ES-I3 (cell line): ENCODE results near the gene PXMP2.

ENCODE experiments used
- H3K36me3 ChIP-seq: 2 replicates; pipeline ENCODE4 v1.6.1; 2013; ENCODE audit warnings: mild to moderate bottlenecking, low read length, control low read depth, moderate library complexity; ENCODE audit not compliant: insufficient read depth
- H3K4me1 ChIP-seq: 2 replicates; pipeline ENCODE4 v1.6.1; 2013; ENCODE audit warnings: mild to moderate bottlenecking, control low read depth, low read length; ENCODE audit not compliant: insufficient read depth
- H3K9ac ChIP-seq: 2 replicates; pipeline ENCODE4 v1.6.1; 2013; ENCODE audit warnings: low read depth, mild to moderate bottlenecking, low read length, moderate library complexity
- H3K9me3 ChIP-seq: 2 replicates; pipeline ENCODE4 v1.6.1; 2013; ENCODE audit warnings: mild to moderate bottlenecking, low read length, moderate library complexity; ENCODE audit not compliant: control insufficient read depth, insufficient read depth

Gene PXMP2

DNA sequence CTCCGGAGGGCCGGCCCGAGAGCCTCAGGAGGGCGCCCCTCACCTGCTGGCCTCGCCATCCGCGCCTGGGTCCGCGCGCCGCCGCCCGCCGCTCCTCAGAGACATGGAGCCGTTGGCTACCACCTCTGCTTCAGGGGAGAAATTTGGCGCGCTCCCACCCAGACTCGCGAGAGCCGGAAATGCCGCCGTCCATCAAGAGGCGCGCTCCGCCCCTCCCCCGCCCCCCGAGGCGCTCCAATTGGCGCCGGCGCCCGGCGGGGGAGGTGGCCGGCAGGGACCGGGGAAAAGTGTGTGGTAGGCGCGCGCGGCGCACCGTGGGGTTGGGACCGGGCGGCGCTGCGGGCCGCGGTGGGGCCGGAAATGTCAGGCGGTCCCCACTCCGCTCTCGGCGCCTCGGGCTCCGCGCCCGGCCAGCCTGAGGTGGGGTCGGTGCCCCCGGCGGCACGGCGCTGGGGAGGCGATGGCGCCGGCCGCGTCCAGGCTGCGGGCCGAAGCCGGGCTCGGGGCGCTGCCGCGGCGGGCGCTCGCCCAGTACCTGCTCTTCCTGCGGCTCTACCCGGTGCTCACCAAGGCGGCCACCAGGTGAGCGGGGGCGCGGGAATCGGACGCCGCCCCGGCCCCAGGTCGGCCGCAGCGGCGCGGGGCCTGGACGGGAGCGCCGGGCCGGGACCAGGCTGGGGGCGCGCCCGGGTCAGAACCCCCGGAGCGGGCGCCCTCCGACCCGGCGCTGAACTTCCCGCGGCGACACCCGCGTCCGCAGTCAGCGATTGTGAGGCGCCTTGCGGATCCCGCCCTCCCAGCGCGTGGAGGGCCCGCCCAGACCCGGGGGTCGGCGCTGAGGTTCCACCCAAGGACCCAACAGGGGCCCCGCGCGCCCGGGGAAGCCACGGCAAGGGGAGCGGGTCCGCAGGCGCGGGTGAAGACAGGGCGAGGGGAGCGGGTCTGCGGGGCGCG is at the start of gene PXMP2, which contains the start of gene POLE:
Gene PXMP2 (plus strand): TSS at position 377 of the 954 bp plus-strand sequence. CDS start 84 bp downstream, at position 461.
Gene POLE (minus strand): TSS at position 132 of the 954 bp plus-strand sequence. CDS start 27 bp downstream, at position 105.
- Histone ChIP-seq H3K9me3 (no peaks in the 10 kb centered on the region), H3K4me1 (peaks cover 5% of the 10 kb centered on the region; the same call in 1 of the 2 replicates), H3K9ac (peak within 1 kb of the TSS; percentile 75), H3K36me3 (peaks cover 2% of the 10 kb centered on the region; the same call in 1 of the 2 replicates)

DNA sequence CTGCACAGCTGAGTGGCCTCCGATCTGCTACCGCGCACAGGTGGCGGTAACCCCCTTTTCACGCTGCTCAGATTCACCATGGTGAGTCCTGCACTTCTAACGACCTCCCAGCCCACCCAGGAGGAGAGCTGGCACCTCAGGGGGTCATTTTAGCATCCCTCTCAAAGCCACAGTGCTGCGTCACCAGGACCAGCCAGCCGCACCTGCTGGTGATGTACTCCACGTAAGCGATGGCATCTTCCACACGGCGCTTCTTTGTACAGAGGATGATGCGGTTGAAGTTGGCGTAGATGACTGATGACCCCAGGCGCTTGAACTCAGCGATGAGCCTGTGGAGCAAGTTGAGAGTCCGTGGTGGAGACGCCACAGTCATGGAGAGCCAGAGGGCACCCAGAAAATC is 49.6 kb upstream of the PXMP2 start:
- Histone ChIP-seq H3K4me1 (no peaks in the 10 kb centered on the region), H3K9ac (no peak overlapping the region; the same call in 1 of the 2 replicates), H3K9me3 (no peaks in the 10 kb centered on the region), H3K36me3 (peaks cover 26% of the 10 kb centered on the region)

DNA sequence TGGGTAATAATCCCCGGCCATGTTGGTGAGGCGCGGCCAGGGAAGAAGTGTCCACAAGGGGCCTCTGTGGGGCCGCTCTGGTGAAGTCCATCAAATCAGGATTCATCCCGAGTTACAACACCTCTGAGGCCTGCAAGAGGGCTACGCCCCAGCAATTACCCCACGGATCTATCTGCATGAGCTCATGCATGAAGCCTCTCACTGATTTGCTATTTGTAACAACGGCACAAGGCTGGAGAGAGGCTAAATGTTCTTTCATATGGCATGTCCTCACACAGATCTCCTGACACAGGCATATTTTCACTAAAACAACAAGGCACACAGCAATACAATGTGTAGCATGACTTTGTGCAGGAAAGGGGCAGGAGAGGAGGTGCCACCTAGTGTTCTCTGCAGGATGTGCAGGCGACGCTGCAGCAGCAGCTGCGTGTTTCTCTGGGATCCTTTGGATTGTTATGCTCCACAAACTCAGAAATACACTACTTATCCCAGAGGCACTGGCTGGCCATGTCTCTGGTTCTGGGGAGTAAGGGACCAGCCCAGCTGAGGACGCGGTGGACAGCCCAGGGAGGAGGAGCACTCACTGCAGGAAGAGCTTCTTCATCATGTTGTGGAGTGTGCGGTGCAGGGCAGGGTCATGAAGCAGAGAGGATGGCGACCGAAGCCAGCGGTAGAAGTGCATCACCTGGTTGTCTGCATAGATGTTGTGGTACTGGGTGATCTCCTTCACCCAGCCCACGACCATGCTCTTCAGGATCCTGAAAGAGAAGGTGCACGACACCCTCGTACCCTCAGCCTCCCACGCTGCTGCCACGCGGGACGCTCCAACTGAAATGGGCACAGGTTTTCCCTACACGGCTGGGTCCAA is 48.6 kb upstream of the PXMP2 start:
- H3K36me3 ChIP-seq: peaks cover 26% of the 10 kb centered on the region
- no peaks in the 10 kb centered on the region for H3K4me1 ChIP-seq
- no peak overlapping the region for H3K9ac ChIP-seq
- H3K9me3 ChIP-seq: no peaks in the 10 kb centered on the region

DNA sequence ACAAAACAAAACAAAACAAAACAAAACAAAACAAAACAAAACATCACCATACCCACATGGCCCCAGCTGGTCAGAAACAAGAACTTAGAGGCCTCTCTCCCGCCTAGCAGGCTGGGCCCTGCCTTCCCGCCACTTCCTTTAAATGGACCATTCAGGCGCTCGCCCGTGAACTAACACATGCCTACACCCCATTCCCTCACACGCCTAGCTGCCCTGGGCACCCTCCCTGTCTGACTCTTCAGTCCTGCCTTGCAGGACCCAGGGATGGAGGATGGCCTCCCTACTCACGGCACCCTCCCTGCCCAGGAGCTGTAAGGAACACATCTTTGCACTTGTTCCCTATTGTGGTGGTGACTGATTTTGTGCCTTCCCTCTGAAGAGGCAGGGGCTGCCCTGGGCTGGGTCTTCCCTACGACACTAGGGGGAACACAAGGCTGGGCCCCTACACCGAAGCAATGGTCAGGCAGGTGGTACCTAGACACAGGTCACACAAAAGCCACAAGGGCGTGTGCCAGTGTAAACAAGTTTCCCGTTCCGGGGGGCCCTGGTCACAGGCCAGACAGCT is 47.3 kb upstream of the PXMP2 start:
- Histone ChIP-seq H3K9ac (no peak overlapping the region), H3K9me3 (no peaks in the 10 kb centered on the region), H3K4me1 (no peaks in the 10 kb centered on the region), H3K36me3 (peaks cover 26% of the 10 kb centered on the region)

DNA sequence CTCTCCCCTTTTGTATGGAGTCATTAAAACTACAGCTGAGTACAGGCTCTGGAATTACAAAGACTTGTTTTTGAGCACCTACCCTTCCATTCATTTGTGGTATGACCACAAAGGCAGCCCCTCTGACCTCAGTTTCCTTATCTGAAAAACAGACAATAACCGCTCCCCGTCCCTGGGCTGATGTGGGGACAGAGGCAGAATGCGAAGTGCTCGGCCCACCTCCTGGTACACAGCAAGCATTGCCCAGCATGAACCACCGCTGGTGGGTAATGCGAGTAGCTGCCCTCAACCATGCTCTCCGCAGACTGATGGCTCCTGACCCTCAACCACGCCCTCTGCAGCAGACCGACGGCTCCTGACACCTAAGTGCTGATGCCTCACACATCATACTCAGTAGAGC is 46.5 kb upstream of the PXMP2 start:
- H3K9me3 ChIP-seq: no peaks in the 10 kb centered on the region
- no peaks in the 10 kb centered on the region for H3K4me1 ChIP-seq
- H3K36me3 ChIP-seq: peaks cover 20% of the 10 kb centered on the region
- no peak overlapping the region for H3K9ac ChIP-seq

DNA sequence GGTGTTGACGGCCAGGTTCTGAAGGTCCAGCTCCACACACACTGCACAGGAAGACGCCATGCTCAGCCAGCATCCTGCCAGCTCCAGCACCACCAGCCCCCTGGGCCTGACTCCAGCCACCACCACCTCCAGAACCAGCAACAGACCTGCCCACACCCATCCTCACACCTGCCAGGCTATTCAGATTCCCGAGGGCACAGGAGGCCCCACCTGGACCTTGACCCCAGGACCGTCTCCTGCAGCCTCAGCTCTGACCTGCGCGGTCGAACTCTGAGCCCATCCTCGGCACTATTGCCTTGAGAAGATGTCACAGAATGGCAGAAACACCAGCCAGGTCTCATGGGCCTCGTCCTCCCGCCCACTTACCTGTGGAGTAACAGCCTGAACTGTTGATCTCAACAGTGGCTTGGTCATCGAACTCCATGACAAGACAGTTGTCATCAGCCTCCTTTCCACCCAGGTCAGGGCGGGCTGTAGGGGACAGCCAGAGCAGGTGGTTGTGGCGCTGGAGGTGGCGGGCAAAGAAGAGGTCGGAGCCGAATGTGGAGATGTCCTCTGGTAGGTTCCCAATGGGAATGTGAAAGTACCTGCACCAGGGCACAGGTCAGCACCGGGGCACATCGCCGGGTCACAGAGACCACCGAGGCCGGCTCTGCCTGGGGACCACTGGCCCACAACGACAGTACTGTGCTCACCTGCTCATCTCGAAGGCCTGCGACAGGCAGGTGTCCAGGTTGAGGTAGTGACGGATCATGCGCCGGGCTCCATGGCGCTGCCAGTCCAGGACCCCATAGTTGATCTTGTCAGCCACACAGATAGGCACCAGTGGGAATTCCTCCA is 45.4 kb upstream of the PXMP2 start:
- Histone ChIP-seq H3K9me3 (no peaks in the 10 kb centered on the region), H3K9ac (no peak overlapping the region), H3K36me3 (peaks cover 13% of the 10 kb centered on the region), H3K4me1 (no peaks in the 10 kb centered on the region)

DNA sequence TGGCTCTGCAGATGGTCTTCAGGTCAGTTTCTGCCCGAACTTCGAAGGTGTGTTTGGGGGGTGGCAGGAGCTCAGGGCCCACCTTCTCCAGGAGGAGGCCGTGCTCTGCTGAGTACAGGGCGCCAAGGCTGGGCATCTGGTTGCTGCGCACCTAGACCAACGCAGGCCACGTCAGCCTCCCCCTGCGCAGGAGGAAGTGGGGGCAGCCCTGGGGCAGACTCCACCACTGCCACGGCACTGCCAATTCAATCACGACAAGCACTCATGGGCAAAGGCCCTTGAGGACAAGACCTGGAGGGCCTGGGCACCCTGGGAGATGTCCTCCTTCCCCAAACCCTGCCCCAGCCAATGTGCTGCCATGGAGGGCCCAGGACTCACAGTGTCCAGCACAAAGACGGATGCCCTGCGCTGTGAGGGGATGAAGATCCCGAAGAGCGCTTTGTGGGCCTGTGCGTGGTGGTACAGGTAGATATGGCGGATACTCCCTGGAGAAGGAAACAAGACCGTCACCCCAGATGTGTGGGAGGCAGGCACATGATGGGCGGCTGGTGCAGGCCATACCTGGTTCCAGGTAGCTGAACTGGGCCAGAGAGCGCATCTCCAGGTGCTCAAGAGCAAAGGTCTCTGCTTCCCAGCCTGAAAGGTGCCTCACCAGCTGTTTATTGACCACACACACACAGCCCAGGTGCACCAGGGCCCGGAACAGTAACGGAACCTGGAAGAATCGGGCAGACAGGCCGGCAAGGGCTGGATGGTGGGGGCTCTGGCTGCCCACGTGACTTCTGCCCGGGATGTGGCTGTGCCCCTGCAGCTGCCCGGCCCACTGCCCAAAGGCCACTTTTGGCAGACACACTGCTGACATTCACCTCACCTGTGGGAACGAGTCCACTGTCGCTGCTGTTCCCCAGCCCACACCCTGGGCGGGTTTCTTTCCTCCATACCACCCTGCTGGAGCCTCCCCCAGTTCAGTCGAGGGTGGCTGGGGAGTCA is 44.2 kb upstream of the PXMP2 start:
- Histone ChIP-seq H3K9ac (no peak overlapping the region), H3K9me3 (no peaks in the 10 kb centered on the region), H3K4me1 (no peaks in the 10 kb centered on the region), H3K36me3 (peaks cover 13% of the 10 kb centered on the region)

DNA sequence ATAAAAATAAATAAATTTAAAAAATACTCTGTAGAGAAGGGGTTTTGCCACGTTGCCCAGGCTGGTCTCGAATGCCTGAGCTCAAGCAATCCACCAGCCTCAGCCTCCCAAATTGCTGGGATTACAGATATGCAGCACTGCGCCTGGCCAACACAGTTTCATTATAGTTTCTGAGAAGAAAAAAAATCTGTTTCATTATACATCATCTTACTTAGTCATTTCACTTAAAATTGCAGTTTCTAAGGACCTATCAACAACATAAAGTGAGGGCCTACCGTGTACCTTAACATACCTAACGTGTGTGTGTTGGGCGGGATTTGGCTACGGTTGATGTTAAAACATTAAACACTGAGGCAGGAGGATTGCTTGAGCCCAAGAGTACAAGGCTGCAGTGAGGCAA is 40.5 kb upstream of the PXMP2 start:
- Histone ChIP-seq H3K36me3 (peaks cover 22% of the 10 kb centered on the region), H3K9ac (no peak overlapping the region)

DNA sequence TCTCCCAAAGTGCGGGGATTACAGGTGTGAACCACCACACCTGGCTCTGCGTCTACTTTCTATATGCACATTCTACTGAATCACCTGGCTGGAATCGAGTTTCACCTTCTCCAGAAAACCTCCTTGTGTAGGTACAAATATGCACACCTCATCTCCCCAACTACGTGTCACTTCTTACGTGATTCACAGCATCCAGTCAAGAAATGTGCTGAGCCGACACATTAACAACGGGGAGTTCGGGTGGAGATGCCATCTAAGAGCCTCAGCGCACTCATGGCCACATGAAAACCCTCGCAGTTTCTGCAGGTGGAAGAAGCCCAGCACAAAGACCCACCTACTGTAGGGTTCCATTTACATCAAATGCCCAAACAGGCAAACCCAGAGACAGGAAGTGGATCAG is 39.5 kb upstream of the PXMP2 start:
- Histone ChIP-seq H3K36me3 (peaks cover 22% of the 10 kb centered on the region), H3K9me3 (no peaks in the 10 kb centered on the region), H3K9ac (no peak overlapping the region), H3K4me1 (no peaks in the 10 kb centered on the region)

More for the DNA sequence above, 40.5 kb upstream of the PXMP2 start:
- no peaks in the 10 kb centered on the region for H3K4me1 ChIP-seq
- H3K9me3 ChIP-seq: no peaks in the 10 kb centered on the region

DNA sequence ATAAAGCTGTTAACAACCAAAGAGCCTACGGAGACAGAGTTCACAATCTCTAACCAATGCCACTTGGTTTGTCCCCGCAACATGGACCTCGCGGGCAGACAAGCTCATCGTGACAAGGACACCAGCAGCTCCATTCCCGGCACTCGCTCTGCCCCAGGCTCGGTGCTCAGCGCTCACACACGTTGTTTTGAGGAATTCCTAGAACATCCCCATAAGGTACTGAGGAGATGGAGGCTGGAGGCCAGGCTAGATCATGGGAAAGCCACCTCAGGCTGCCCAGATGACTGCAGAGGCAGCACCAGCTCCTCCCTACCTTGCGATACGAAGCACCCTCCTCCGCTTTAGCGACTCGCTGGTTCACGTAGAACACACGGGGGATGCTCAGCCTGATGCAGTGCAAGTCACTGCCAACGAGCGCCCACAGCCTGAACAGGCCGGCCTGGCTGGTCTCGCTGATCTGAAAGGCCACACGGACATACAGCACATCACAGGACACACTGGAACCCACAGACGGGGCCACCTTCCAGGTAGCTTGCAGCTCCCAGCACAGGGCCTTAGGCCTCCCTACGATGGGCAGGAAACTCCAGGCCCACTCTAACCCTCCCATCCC is 38.7 kb upstream of the PXMP2 start:
- Histone ChIP-seq H3K9me3 (no peaks in the 10 kb centered on the region), H3K9ac (no peak overlapping the region), H3K36me3 (peaks cover 22% of the 10 kb centered on the region), H3K4me1 (no peaks in the 10 kb centered on the region)

DNA sequence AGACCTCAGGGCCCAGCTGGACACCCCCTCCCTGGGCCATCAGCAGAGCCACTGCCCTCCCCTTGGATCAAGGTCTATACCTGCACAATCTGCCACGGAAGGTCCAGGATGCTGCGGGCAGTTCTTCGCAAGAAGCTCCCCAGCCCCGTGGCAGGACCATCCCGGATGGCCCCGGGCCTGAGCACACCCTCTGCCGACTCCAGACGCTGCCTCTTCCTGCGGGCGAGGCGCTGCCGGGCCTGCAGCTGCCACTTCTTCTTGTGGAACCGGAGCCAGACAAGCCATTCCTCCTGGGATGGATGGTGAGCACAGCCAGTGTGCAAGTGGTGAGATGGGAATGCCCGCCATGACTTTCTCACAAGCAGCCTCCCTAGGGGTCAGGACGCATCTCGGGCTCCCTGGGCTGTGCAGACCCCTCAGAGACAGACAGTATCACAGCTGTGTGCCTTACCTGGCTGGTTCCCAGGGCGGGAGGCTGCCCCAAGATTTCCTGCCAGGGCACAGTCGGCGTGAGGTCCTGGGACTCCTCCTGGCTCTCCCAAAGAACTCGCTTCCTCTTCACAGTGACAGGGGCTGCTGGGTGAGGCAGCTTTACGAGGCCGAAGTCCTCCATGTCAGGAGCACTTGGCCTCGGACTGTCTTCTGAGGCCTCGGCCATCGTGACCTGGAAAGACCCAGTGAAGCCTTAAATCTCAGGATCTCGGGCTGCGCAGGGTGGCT is 38.0 kb upstream of the PXMP2 start:
- H3K4me1 ChIP-seq: no peaks in the 10 kb centered on the region
- H3K9ac ChIP-seq: no peak overlapping the region
- H3K36me3 ChIP-seq: peaks cover 22% of the 10 kb centered on the region
- no peaks in the 10 kb centered on the region for H3K9me3 ChIP-seq
